GM18909 (cell line): ENCODE results near the gene STARD7.
"Not testable (repeated sequence)": the region's sequence is repeated elsewhere in the genome, so short reads cannot be mapped to it uniquely, and the experiment has no call there.

Experiments
- ATAC-seq: cut with Tn5 transposase; IDR thresholded peaks from one replicate; pipeline ENCODE4 v1.9.1; 2021; ENCODE audit warnings: mild to moderate bottlenecking; ENCODE audit not compliant: unreplicated experiment, poor library complexity

Gene STARD7

GRCh38 chr2:96208143-96209010, at the start of gene STARD7:
STARD7 (minus strand) TSS chr2:96208827; CDS start chr2:96208434, 393 bp downstream.
- peak; percentile 91 for ATAC-seq

DNA sequence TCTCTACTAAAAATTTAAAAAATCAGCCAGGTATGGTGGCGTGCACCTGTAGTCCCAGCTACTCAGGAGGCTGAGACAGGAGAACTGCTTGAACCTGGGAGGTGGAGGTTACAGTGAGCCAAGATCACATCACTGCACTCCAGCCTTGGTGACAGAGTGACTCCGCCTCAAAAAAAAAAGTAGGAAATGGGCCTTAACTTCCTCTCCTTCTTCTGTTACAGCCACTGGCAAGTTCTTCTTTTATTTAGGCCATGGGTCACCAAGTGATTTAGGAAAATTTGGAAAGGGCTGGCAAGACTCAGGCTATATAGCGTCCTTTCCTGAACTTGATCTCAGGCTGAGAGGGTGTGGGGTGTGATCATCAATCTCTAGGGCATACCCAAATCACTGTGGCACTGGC, 49.1 kb upstream of the STARD7 start:
- not testable (repeated sequence) for ATAC-seq

- no peak for ATAC-seq
Observed at GRCh38 chr2:96256611-96257113, 48.0 kb upstream of the STARD7 start.

- ATAC-seq = no peak
Observed at GRCh38 chr2:96254571-96254970, 45.9 kb upstream of the STARD7 start.

GRCh38 chr2:96253006-96253405, 44.4 kb upstream of the STARD7 start:
- no peak for ATAC-seq

DNA sequence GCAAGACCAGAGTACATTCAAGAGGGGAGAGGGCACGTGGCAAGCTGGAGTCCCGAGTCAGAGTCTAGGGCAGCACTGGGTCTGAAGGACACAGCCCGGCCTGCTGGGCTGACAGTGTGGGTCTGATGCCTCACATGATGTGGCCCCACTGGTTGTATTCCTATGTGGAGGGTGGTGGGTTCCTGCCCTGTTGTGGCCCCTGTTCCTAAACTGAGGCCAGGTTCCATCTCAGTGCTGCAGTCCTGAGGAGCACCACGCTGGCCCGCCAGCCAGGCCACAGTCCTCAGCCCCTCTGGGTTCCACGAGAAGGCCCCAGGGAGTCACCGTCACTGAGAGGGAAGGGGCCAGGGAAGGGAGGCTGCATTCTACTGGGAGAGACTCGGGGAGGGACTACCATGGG, 43.9 kb upstream of the STARD7 start:
- no peak for ATAC-seq

DNA sequence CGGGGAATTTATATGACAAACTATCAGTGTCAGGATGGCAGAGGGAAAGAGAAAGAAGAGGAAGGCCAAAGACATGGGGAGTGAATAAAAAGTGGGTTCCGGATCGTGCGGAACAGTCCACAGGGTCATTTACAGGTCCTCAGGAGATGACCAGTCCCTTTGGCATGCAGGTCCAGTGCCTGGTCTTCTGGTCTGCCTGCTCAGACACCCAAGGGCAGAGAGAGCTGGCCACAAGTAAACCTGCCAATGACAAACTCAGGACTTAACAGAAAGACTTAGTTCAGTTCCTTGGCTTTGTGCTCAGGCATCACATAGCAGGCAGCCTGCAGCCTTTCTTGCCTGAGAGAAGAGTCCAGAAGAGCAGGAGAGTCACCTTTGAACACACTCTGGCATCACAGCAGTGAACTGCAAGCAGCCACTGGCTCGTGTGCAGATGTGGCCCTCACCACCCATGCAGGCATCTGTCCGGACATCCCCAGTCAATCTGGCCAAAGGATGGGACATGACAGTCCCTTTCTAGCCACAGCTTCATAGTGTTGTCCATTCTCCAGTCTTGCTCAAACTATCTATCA, 43.2 kb upstream of the STARD7 start:
- no peak for ATAC-seq

DNA sequence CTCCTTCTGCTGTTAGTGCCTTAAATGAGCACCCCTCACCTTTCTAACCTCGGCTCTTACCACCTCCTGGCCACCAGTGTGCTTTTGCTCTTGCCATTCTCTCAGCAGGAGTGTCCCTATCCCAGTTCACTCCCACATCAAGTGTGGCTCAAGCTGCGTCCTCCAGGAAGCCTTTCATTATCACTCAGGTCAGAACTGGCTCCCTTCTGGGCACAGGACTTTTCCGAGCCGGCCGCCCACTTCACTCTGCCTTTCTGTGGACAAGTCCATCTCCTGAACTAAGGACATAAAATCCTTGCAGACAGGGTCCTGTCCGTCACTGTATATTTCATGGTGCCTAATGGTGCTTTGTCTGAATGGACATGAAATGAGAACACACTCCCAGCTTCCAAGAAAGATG, 41.6 kb upstream of the STARD7 start:
- no peak for ATAC-seq

- no peak for ATAC-seq
Observed at GRCh38 chr2:96249654-96250053, 41.0 kb upstream of the STARD7 start.

- ATAC-seq = no peak
Observed at GRCh38 chr2:96248624-96249023, 40.0 kb upstream of the STARD7 start.

GRCh38 chr2:96247896-96248295, 39.3 kb upstream of the STARD7 start:
- ATAC-seq = no peak

DNA sequence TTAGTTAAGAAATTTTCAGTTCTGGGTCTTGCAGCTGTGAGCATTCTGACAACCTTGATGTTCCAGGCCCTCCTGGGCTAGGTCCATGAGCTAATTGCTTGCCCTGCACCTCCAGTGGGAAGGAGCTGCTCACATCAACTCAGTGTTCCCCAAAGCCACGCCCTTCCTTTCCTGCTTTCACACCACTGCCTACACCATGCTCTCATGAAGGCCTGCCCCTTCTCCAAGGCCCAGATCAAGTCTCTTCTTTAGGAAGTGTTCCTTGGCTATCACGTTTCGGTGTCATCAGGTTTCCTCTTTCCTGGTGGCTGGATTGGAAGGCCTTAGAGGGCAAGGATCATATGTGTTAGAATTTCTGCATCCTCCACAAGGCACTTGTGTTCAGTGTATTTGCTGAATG, 38.4 kb upstream of the STARD7 start:
- ATAC-seq = no peak

DNA sequence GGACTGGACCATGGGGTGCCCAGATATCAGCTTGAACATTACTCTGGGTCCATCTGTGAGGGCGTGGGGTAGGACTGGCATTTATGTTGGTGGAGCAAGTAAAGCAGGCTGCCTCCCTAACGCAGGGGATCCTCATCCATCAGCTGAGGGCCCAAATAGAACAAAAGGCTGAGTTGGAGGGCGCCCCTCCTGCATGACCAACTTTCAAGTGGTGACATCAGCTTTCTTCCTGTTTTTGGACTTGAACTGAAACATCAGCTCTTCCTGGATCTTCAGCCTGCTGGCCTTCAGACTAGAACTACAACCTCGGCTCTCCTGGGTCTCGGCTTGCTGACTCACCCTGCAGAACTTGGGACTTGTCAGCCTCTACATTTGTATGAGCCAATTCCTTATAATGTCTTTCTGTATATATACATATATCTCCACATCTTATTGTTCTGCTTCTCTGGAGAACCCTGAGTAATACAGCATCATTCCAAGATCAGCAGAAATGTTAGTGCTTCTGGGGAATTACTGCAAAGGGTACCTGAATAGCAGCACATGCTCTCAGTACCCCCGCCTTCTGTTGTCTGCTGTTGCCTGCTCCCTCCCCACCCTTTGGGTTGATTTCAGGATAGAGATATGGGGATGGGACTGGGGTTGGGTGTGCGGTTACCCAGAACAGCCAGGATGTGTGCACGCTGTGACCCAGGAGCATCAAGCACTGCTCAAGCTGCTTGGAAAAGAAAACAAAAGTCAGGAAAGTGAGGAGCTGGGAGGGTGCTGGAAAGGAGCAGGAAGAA, 37.2 kb upstream of the STARD7 start:
- no peak for ATAC-seq

GRCh38 chr2:96243843-96244242, 35.2 kb upstream of the STARD7 start:
- no peak for ATAC-seq

- ATAC-seq = peak; percentile 91
Observed at GRCh38 chr2:96241900-96242611, 33.4 kb upstream of the STARD7 start.

DNA sequence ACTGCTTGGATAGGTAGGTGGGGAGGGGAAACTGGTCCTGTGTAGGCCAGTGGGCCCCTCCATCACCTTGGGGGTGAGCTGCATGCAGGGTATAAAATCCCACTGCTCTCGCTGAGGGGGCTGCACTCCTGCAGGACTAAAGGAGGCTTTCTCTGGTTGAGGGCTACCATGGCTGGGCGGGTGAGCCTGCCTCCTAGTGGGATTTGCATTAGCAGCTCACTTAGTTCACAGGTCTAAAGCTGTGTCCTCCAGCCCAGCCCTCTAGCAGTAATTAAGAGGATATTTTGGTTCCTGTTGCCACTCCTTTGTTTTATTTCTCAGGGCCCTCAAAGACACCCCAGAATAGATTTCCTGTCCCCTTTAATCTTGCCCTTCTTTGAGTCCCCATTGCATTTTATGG, 32.6 kb upstream of the STARD7 start:
- ATAC-seq = no peak

- ATAC-seq = no peak
Observed at GRCh38 chr2:96240341-96241038, 31.9 kb upstream of the STARD7 start.

GRCh38 chr2:96239745-96240264, 31.2 kb upstream of the STARD7 start:
- no peak for ATAC-seq

DNA sequence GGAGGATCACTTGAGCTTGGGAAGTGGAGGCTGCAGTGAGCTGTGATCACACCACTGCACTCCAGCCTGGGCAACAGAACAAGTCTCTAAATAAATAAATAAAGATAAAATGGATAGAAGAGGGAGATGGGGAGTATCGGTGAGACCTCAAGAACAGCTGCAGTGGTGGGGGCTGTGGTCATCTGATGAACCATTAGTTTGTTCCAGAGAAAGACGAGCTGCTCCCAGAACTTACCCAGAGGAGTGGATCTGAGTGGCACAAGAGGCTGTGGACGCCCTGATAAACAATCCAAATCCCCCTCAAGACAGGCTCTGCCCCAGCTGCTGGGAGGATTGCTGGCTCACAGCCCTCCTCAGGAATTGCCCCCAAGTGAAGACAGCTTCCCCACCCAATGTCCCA, 30.5 kb upstream of the STARD7 start:
- ATAC-seq = no peak

DNA sequence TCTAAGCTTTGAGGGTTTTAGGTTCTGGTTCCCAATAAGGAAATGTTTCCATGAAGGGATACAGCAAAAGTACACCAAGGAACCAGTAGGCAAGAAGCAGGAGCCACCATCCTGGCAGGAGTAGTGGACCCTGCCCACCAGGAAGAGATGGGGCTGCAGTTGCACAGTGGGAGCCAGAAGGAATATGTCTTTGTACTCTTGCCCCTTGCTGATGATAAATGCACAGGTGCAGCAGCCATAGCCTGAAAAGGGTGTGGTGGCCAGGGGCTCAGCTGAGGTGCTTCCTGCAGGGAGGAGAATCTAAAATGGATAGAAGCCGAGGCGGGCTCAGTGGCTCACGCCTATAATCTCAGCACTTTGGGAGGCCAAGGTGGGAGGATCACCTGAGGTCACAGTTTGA, 29.6 kb upstream of the STARD7 start:
- no peak for ATAC-seq
